Osteocyte (in vitro differentiated cells): Measurements from ENCODE around the gene ADAM8. TPM values are rescaled to one million over a fixed set of nuclear protein-coding genes. Genes with fewer than 3 reads are reported as not detected.
"Not testable (repeated sequence)": the region's sequence is repeated elsewhere in the genome, so short reads cannot be mapped to it uniquely, and the experiment has no call there.

ENCODE experiments used
- DNase-seq: peaks from one replicate; pipeline ENCODE4 v3.0.0; 2021; ENCODE audit warnings: mixed read lengths; ENCODE audit not compliant: unreplicated experiment; ENCODE audit errors: extremely low spot score
- H3K27ac Mint-ChIP-seq: one replicate; pipeline ENCODE4 v1.8.0; 2021; ENCODE audit warnings: mild to moderate bottlenecking, mixed read lengths; ENCODE audit not compliant: unreplicated experiment
- H3K27me3 Mint-ChIP-seq: one replicate; pipeline ENCODE4 v1.8.0; 2021; ENCODE audit warnings: mixed read lengths; ENCODE audit not compliant: unreplicated experiment
- H3K36me3 Mint-ChIP-seq: one replicate; pipeline ENCODE4 v1.8.0; 2021; ENCODE audit warnings: mixed read lengths; ENCODE audit not compliant: unreplicated experiment
- H3K4me1 Mint-ChIP-seq: one replicate; pipeline ENCODE4 v1.8.0; 2021; ENCODE audit warnings: mixed read lengths; ENCODE audit not compliant: unreplicated experiment
- H3K4me3 Mint-ChIP-seq: one replicate; pipeline ENCODE4 v1.8.0; 2021; ENCODE audit warnings: mild to moderate bottlenecking, moderate library complexity, mixed read lengths; ENCODE audit not compliant: unreplicated experiment
- H3K9me3 Mint-ChIP-seq: one replicate; pipeline ENCODE4 v1.8.0; 2021; ENCODE audit warnings: mixed read lengths; ENCODE audit not compliant: unreplicated experiment
- total RNA-seq: library from RNA; stranded (reverse); gene quantifications from 2 replicates; pipeline ENCODE4 v1.2.1, GENCODE V29; 2021
- TF ChIP-seq, protein P1 (sequence below): fragments of 200-600 bp; sonication (generic); IDR thresholded peaks from 2 replicates; pipeline ENCODE4 v1.5.0; 2021; ENCODE audit warnings: antibody characterized with exemption, mild to moderate bottlenecking, moderate library complexity

Gene ADAM8
- total RNA-seq, 1 donor from 2014 or later, result 2.9 TPM

- no peak for DNase-seq
- H3K27ac Mint-ChIP-seq, result no peak overlapping the region
- no peaks in the 10 kb centered on the region for H3K36me3 Mint-ChIP-seq
- H3K4me1 Mint-ChIP-seq, result peaks cover 9% of the 10 kb centered on the region
- no peaks in the 10 kb centered on the region for H3K9me3 Mint-ChIP-seq
- no peak overlapping the region for H3K4me3 Mint-ChIP-seq
- H3K27me3 Mint-ChIP-seq, result peaks cover 65% of the 10 kb centered on the region
- TF ChIP-seq, protein P1, sequence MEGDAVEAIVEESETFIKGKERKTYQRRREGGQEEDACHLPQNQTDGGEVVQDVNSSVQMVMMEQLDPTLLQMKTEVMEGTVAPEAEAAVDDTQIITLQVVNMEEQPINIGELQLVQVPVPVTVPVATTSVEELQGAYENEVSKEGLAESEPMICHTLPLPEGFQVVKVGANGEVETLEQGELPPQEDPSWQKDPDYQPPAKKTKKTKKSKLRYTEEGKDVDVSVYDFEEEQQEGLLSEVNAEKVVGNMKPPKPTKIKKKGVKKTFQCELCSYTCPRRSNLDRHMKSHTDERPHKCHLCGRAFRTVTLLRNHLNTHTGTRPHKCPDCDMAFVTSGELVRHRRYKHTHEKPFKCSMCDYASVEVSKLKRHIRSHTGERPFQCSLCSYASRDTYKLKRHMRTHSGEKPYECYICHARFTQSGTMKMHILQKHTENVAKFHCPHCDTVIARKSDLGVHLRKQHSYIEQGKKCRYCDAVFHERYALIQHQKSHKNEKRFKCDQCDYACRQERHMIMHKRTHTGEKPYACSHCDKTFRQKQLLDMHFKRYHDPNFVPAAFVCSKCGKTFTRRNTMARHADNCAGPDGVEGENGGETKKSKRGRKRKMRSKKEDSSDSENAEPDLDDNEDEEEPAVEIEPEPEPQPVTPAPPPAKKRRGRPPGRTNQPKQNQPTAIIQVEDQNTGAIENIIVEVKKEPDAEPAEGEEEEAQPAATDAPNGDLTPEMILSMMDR, result no peak
Measured at GRCh38 chr10:133236401-133237240, 40.0 kb downstream of the ADAM8 start.

DNA sequence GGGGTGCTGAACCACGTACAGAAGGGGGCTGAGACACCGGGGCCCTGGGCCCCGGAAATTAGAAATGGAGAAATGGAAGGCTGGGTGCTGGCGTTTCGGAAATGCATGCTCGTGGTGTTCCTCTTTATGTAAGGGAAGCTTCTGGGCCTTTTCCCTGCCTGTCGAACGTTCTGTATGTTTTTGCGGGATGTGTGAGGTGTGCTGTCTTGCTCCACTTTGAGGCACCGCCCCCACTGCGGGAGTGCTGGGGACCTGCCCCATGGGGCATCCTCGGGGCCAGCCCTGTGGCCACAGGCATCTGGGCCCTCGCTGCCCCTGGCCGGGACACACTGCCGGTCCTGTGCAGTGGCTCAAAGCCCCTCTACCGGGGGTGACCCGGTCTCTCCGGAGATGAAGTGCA, 40.7 kb downstream of the ADAM8 start:
- H3K36me3 Mint-ChIP-seq, result no peaks in the 10 kb centered on the region
- H3K27ac Mint-ChIP-seq, result no peak overlapping the region
- peaks cover 12% of the 10 kb centered on the region for H3K4me1 Mint-ChIP-seq
- TF ChIP-seq, protein P1, result no peak
- H3K27me3 Mint-ChIP-seq, result peaks cover 63% of the 10 kb centered on the region
- no peaks in the 10 kb centered on the region for H3K9me3 Mint-ChIP-seq
- H3K4me3 Mint-ChIP-seq, result no peak overlapping the region
- no peak for DNase-seq

DNA sequence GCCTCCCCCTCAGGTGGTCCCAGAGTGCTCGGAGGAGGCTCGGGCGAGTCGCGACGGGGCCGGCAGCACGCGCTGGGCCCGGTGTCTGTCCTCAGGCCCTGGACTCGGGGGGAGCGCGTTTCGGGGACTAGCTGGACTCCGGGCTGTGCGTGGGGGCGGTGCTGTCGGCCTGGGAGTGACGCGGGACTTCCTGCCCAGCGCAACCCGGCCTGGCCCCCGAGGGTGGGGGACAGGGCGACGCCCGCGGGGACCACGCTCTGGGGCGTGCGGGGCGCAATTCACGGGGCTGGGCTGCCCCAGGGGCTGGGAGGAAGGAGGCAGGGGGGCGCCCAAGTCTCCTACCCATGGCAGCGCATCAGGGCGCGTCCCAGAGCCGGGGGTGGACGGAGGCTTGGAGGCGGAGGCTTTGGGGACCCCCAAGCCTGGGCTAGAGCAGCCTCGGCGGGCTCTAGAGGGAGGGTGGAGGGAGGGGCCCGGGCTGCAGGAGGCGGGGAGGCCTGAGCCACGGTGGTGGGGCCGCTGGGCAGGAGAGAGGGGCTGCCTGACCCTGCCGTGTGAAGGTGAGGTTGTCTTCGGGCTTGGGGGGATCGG, 41.3 kb downstream of the ADAM8 start:
- TF ChIP-seq, protein P1, result no peak
- DNase-seq, result no peak
- H3K27me3 Mint-ChIP-seq, result peaks cover 60% of the 10 kb centered on the region
- no peaks in the 10 kb centered on the region for H3K36me3 Mint-ChIP-seq
- H3K9me3 Mint-ChIP-seq, result no peaks in the 10 kb centered on the region
- no peak overlapping the region for H3K4me3 Mint-ChIP-seq
- H3K27ac Mint-ChIP-seq, result no peak overlapping the region
- peaks cover 12% of the 10 kb centered on the region for H3K4me1 Mint-ChIP-seq

- not testable (repeated sequence) for H3K4me3 Mint-ChIP-seq, H3K9me3 Mint-ChIP-seq, H3K27ac Mint-ChIP-seq, DNase-seq, H3K36me3 Mint-ChIP-seq
- Mint-ChIP-seq H3K4me1 (peaks cover 12% of the 10 kb centered on the region), H3K27me3 (peaks cover 60% of the 10 kb centered on the region)
Measured at GRCh38 chr10:133234796-133235195, 41.9 kb downstream of the ADAM8 start.

DNA sequence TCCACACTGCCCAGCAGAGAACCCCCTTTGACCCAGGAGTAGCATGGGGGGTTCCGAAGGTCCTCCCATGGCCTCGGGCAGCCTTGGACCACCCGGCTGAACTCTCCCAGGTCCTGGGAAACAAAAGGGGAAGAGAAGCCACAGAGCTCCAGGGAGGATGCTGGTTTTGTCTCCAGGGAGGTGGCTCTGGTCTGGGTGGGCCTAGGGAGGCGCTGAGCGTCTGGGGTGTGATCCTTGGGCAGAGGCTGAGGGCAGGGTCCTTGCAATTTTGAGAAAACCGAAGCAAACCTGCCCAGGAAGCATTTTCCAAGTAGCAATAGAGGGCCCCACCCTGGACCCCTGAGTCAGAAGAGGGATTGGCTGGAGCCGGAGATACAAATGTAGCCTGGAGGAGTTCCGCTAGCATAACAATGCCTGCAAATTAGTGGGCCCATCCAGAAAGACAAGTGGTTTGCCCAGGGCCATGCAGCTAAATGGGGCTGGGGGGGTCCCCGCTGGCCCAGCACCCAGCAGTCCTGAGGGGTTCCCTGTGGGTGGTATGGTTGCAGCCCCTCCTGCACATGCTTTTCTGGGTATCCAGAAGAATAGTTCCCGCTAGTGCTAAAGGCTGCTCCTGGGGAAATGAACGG, 44.6 kb downstream of the ADAM8 start:
- H3K27ac Mint-ChIP-seq, result no peak overlapping the region
- no peaks in the 10 kb centered on the region for H3K9me3 Mint-ChIP-seq
- no peak for DNase-seq
- no peaks in the 10 kb centered on the region for H3K36me3 Mint-ChIP-seq
- peaks cover 15% of the 10 kb centered on the region for H3K4me1 Mint-ChIP-seq
- no peak overlapping the region for H3K4me3 Mint-ChIP-seq
- peaks cover 62% of the 10 kb centered on the region for H3K27me3 Mint-ChIP-seq
- TF ChIP-seq, protein P1, result no peak
